HUES6 (cell line): Measurements from ENCODE around the gene OSBPL2.
A peak's percentile ranks its signal among the peaks of the same experiment; 100 is the strongest.

Experiments used
- H3K27ac ChIP-seq: 2 replicates; pipeline ENCODE4 v1.7.0; 2013; ENCODE audit warnings: low read depth, mild to moderate bottlenecking, low read length, inconsistent platforms
- H3K27me3 ChIP-seq: 2 replicates; pipeline ENCODE4 v1.6.1; 2013; ENCODE audit warnings: low read length; ENCODE audit not compliant: control insufficient read depth, insufficient read depth
- H3K36me3 ChIP-seq: 2 replicates; pipeline ENCODE4 v1.6.1; 2013; ENCODE audit warnings: low read length; ENCODE audit not compliant: control insufficient read depth, insufficient read depth
- H3K4me1 ChIP-seq: 2 replicates; pipeline ENCODE4 v1.6.1; 2013; ENCODE audit warnings: low read length; ENCODE audit not compliant: control insufficient read depth, insufficient read depth
- H3K4me3 ChIP-seq: 2 replicates; pipeline ENCODE4 v1.5.1; 2013; ENCODE audit warnings: low read depth, low read length
- H3K9ac ChIP-seq: one replicate; pipeline ENCODE4 v1.6.1; 2013; ENCODE audit warnings: mild to moderate bottlenecking, low read length
- H3K9me3 ChIP-seq: 2 replicates; pipeline ENCODE4 v1.6.1; 2013; ENCODE audit warnings: low read depth, low read length; ENCODE audit not compliant: control insufficient read depth, insufficient read depth

Gene OSBPL2

DNA sequence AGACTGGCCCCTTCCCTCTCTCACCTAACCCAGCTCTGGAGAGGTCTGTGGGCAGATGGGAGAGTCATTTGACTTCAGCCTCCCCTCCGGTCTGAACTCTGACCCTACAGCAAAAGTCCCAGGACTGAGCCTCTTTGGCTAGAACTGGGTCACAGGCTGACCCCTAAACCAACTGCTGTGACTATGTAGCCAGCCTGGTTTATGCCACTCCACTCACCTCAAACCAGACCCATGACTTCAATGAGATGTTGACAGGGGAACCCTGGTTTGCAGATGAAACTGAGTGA lies 864 bp upstream of the OSBPL2 start:
- Histone ChIP-seq H3K9ac (no peak overlapping the region), H3K4me1 (peaks cover 15% of the 10 kb centered on the region), H3K27me3 (no peaks in the 10 kb centered on the region), H3K27ac (no peak overlapping the region), H3K36me3 (peaks cover 7% of the 10 kb centered on the region; the same call in 1 of the 2 replicates), H3K9me3 (no peaks in the 10 kb centered on the region), H3K4me3 (peak overlapping the region; percentile 51; the same call in 1 of the 2 replicates)

DNA sequence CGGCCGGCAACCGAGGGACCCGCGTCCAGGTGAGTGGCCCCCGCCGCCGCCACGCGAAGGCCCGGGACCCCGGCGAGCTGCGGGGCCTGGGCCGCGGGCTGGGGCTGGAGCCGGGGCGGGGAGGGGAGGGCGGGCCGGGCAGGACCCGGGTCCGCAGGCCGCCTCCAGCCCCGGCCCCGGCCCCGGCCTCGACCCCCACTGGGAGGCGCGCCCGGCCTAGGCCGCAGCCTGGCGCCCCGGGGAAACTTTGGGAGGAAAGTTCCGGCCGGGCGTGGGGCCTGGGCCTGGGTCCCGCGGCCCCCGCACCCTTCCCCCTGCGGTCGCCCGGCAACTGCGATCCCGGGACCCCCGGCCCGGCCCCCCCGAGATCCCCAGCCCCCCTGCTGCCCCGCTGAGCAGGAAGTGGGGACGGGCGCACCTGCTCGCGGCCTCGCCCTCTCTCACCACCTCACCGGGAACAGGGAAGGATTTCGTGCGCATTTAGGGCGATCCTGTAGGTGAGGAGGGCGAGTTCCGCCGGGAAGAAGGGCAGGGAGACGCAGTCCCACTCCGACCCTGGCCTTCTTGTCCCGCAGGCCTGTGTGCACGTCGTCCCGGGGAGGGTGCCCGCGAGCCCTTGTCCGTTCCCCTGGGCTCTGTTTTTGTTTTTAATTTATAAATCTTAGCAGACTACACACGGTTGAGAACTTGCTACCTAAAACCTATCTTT lies 402 bp downstream of the OSBPL2 start:
- Histone ChIP-seq H3K9ac (peak overlapping the region; percentile 75), H3K9me3 (no peaks in the 10 kb centered on the region), H3K36me3 (peaks cover 12% of the 10 kb centered on the region; the same call in 1 of the 2 replicates), H3K4me1 (peaks cover 19% of the 10 kb centered on the region), H3K27ac (no peak overlapping the region; the same call in 1 of the 2 replicates), H3K4me3 (peak overlapping the region; percentile 87), H3K27me3 (no peaks in the 10 kb centered on the region)

DNA sequence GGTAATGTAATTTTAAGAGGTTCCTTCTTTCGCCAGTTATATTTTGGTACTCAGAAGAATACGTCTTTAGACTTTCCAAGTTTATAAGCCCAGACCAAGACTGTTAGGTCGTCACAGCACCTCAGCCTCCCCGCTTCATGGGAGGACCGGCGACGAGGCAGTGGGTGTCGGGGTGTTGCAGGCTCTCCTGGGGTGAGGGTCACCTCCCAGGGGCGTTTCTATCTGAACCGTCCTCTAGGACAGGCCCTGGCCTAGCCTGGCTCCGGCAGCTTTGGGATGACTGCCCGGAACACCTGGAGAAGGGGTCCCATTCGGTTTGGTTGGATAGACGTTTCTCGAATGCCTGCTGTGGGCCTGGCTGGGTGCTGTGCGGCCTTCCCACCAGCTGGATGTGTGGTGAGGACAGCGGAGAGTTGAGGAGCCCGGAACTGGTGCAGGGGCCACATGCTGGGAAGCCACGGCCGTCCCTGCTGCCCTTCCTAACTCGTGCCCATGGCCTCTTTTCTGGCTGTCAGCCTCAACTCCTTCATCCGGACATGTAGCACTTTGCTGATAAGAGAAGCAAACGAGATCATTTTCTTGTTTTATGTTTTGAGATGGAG lies 1.1 kb downstream of the OSBPL2 start:
- Histone ChIP-seq H3K4me1 (peaks cover 19% of the 10 kb centered on the region), H3K9ac (peak overlapping the region; percentile 75), H3K9me3 (no peaks in the 10 kb centered on the region), H3K27ac (no peak overlapping the region; the same call in 1 of the 2 replicates), H3K27me3 (no peaks in the 10 kb centered on the region), H3K4me3 (peak overlapping the region; percentile 87), H3K36me3 (peaks cover 17% of the 10 kb centered on the region; the same call in 1 of the 2 replicates)

DNA sequence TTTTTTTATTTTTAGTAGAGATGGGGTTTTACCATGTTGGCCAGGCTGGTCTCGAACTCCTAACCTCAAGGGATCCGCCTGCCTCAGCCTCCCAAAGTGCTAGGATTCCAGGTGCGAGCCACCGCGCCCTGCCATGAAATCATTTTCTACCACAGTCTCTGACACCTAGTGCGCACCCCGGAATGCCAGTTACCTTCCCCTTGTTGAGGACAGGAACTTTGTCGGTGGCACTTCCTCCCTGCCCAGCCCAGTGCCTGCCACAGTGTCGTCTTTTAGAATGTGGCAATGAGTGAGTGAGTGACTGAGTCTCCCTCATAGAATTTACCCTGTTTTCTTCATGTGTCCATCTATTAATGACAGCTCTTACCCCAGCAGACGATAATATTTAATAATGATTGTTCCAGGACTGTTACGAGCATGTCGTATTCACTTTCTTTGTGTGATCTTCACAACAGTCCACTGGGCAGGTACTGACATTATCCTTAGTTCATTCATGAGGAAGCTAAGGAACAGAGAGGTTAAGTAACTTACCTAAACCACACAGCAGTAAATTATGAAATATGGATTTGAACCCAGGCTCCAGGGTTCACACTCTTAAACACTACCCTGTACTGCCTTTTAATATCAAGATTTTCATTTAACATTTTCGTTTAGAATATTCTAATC lies 1.8 kb downstream of the OSBPL2 start:
- no peak overlapping the region for H3K4me3 ChIP-seq
- no peak overlapping the region for H3K27ac ChIP-seq
- H3K27me3 ChIP-seq = no peaks in the 10 kb centered on the region
- H3K36me3 ChIP-seq = peaks cover 17% of the 10 kb centered on the region; the same call in 1 of the 2 replicates
- no peaks in the 10 kb centered on the region for H3K9me3 ChIP-seq
- H3K9ac ChIP-seq = no peak overlapping the region
- H3K4me1 ChIP-seq = peaks cover 19% of the 10 kb centered on the region

DNA sequence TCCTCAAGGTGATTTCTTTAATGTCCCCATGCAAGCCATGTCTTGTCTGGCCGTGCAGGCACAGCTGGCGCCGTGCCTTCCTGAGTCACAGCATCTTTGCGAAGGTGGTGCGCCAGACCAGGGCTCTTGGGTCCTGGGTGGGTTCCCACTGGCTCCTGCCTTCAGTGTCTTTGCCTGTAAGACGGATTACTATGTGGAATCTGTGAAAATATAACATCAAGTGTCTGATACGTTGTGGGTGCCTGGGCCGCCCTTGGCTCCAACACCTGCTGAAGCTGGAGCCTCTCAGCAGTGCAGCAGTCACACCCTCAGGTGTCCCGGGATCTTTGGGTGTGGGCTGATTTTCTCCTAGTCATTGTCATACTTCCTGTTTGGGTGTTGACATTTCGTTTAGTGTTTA lies 3.2 kb downstream of the OSBPL2 start:
- Histone ChIP-seq H3K36me3 (peaks cover 17% of the 10 kb centered on the region; the same call in 1 of the 2 replicates), H3K9me3 (no peaks in the 10 kb centered on the region), H3K9ac (no peak overlapping the region), H3K4me1 (peaks cover 15% of the 10 kb centered on the region), H3K27me3 (no peaks in the 10 kb centered on the region), H3K27ac (no peak overlapping the region), H3K4me3 (no peak overlapping the region)

DNA sequence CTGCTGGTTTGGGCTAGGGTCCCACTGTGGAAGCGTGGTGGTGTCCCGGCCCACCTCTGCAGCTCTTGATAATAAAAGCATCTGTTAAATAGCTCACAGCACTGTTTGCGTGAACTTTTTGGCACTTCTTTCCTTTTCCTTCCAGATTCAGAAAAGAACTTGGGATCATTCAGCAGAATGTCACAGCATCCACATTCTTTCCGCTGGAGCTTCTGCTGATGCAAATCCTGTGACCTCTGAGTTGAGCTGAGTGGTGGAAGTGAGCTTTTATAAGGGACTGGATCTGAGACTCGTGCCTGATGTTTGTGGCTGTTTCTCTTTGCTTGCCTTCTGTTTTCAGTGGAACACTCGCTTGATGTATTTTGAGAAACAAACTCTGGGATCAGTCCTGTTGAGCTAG lies 3.9 kb downstream of the OSBPL2 start:
- Histone ChIP-seq H3K9ac (no peak overlapping the region), H3K27ac (no peak overlapping the region)

DNA sequence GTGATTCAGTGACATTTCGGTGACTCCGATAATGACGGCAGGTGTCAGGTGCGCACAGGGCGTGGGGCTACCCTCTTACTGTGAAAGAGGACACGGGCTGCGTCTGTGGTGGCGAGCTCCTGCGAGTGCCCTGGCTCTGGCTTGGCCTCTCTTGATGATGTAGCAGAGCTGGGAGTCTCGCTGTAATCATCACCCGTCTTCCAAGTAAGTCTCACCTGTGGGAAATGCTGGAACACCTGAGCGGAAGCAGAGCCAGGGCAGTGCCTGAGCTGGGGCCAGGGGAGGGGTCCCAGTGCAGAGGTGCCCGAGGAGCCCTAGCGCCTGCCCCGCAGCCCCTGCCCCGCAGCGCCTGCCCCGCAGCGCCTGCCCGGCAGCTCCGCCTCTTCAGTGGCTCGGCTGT lies 4.8 kb downstream of the OSBPL2 start:
- H3K9ac ChIP-seq = no peak overlapping the region
- no peak overlapping the region for H3K27ac ChIP-seq
- H3K36me3 ChIP-seq = peaks cover 17% of the 10 kb centered on the region; the same call in 1 of the 2 replicates
- no peaks in the 10 kb centered on the region for H3K27me3 ChIP-seq
- no peak overlapping the region for H3K4me3 ChIP-seq
- peaks cover 18% of the 10 kb centered on the region for H3K4me1 ChIP-seq
- H3K9me3 ChIP-seq = no peaks in the 10 kb centered on the region

More for the DNA sequence above, 3.9 kb downstream of the OSBPL2 start:
- H3K4me1 ChIP-seq = peaks cover 19% of the 10 kb centered on the region
- no peaks in the 10 kb centered on the region for H3K9me3 ChIP-seq
- no peaks in the 10 kb centered on the region for H3K27me3 ChIP-seq
- H3K36me3 ChIP-seq = peaks cover 17% of the 10 kb centered on the region; the same call in 1 of the 2 replicates
- H3K4me3 ChIP-seq = no peak overlapping the region

DNA sequence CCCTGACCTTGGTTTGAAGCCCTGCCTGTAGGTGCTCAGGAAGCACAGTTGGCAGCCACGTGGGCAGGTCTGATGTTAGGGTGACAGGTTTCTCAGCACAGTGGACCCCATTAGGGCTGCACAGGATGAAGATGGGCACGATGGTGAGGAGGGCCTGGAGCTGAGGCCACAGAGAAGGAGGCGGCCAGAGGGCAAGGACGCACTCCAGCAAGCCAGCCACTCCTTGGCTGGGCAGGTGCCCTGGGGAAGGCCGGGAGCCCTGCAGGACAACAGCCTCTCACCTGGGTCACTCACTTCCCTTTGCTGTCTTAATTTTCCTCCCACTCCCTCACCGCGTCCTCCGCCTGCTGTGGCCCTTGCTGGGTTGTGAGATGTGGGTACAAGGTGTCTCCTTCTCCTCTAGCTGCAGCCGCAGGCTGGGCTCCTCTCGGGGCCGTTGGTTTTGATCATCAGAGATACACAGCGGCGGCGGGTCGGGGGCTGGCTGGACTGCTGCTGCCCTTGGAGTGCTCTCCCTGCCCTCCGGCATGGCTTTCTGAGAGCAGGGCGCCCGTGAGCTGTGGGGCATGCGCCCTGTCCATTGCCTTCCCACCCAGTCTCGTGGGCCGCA lies 5.7 kb downstream of the OSBPL2 start:
- Histone ChIP-seq H3K4me3 (no peak overlapping the region), H3K9me3 (no peaks in the 10 kb centered on the region), H3K9ac (no peak overlapping the region), H3K27ac (no peak overlapping the region), H3K36me3 (peaks cover 17% of the 10 kb centered on the region; the same call in 1 of the 2 replicates), H3K27me3 (no peaks in the 10 kb centered on the region), H3K4me1 (peaks cover 18% of the 10 kb centered on the region)

DNA sequence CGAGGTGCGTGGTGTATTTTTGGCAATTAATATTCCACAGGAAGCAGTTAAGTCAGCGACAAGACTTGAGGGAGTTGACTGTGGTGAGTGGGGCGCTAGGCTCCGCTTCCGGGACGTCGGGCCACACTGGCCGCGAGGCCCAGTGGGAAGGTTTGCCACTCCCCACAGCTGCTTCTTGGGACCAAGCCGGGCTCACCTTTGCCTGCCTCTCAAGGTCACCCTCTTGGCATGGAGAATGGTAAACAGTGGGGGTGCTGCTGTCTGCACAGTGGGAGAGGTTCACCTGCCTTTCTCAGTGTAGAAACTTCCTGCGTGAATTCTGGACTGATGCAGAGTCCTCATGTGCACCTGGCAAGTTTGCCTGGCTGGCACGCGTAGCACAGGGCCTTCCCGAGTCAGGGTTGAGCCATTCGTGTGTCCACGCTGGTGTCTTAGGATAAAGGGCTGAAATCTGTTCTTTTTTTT lies 6.4 kb downstream of the OSBPL2 start:
- H3K27ac ChIP-seq = no peak overlapping the region
- H3K9ac ChIP-seq = no peak overlapping the region
- H3K27me3 ChIP-seq = no peaks in the 10 kb centered on the region
- H3K36me3 ChIP-seq = peaks cover 17% of the 10 kb centered on the region; the same call in 1 of the 2 replicates
- no peaks in the 10 kb centered on the region for H3K9me3 ChIP-seq
- no peak overlapping the region for H3K4me3 ChIP-seq
- peaks cover 12% of the 10 kb centered on the region for H3K4me1 ChIP-seq

DNA sequence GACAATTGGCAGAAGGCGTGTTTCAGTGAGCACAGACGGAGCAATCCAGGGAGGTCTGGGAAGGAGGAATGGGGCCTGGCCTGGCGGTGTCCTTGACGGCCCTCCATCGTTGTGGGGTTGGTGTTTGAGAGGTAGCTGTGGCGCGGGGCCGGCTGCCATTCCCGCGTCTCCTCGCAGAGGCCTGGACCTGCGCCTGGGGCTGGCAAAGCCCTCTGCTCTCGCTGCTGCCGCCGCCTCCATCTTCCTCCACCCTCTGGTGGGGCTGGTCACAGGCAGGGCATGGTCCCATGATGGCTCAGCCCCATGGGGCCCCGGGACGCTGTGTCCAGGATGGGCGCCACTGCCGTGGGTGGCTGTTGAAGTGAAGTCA lies 7.6 kb downstream of the OSBPL2 start:
- no peak overlapping the region for H3K9ac ChIP-seq
- peaks cover 17% of the 10 kb centered on the region; the same call in 1 of the 2 replicates for H3K36me3 ChIP-seq
- H3K9me3 ChIP-seq = no peaks in the 10 kb centered on the region
- no peak overlapping the region for H3K27ac ChIP-seq
- peaks cover 11% of the 10 kb centered on the region for H3K4me1 ChIP-seq
- H3K27me3 ChIP-seq = no peaks in the 10 kb centered on the region
- H3K4me3 ChIP-seq = no peak overlapping the region
